HUES6 (cell line): ENCODE data around the gene KRTAP10-7.

Experiments used
- H3K27ac ChIP-seq: 2 replicates; pipeline ENCODE4 v1.7.0; 2013; ENCODE audit warnings: low read depth, mild to moderate bottlenecking, low read length, inconsistent platforms
- H3K27me3 ChIP-seq: 2 replicates; pipeline ENCODE4 v1.6.1; 2013; ENCODE audit warnings: low read length; ENCODE audit not compliant: control insufficient read depth, insufficient read depth
- H3K36me3 ChIP-seq: 2 replicates; pipeline ENCODE4 v1.6.1; 2013; ENCODE audit warnings: low read length; ENCODE audit not compliant: control insufficient read depth, insufficient read depth
- H3K4me1 ChIP-seq: 2 replicates; pipeline ENCODE4 v1.6.1; 2013; ENCODE audit warnings: low read length; ENCODE audit not compliant: control insufficient read depth, insufficient read depth
- H3K4me3 ChIP-seq: 2 replicates; pipeline ENCODE4 v1.5.1; 2013; ENCODE audit warnings: low read depth, low read length
- H3K9ac ChIP-seq: one replicate; pipeline ENCODE4 v1.6.1; 2013; ENCODE audit warnings: mild to moderate bottlenecking, low read length
- H3K9me3 ChIP-seq: 2 replicates; pipeline ENCODE4 v1.6.1; 2013; ENCODE audit warnings: low read depth, low read length; ENCODE audit not compliant: control insufficient read depth, insufficient read depth

KRTAP10-7 gene

GRCh38 chr21:44614161-44614631 lies 13.8 kb downstream of the KRTAP10-7 start:
- H3K9ac ChIP-seq: no peak overlapping the region

GRCh38 chr21:44614961-44615391 lies 14.6 kb downstream of the KRTAP10-7 start:
- Histone ChIP-seq H3K9ac (no peak overlapping the region), H3K36me3 (no peaks in the 10 kb centered on the region), H3K27ac (no peak overlapping the region), H3K4me3 (no peak overlapping the region), H3K4me1 (no peaks in the 10 kb centered on the region), H3K9me3 (peaks cover 34% of the 10 kb centered on the region), H3K27me3 (no peaks in the 10 kb centered on the region)

More at GRCh38 chr21:44614161-44614631, 13.8 kb downstream of the KRTAP10-7 start:
- H3K4me1 ChIP-seq: no peaks in the 10 kb centered on the region
- H3K4me3 ChIP-seq: no peak overlapping the region
- no peaks in the 10 kb centered on the region for H3K27me3 ChIP-seq
- no peaks in the 10 kb centered on the region for H3K36me3 ChIP-seq
- peaks cover 34% of the 10 kb centered on the region for H3K9me3 ChIP-seq
- no peak overlapping the region for H3K27ac ChIP-seq

- Histone ChIP-seq H3K36me3 (no peaks in the 10 kb centered on the region), H3K9me3 (peaks cover 32% of the 10 kb centered on the region), H3K27ac (no peak overlapping the region), H3K4me1 (no peaks in the 10 kb centered on the region), H3K27me3 (no peaks in the 10 kb centered on the region), H3K9ac (no peak overlapping the region), H3K4me3 (no peak overlapping the region)
Measured at GRCh38 chr21:44615466-44615865, 15.1 kb downstream of the KRTAP10-7 start.

- H3K9ac ChIP-seq: no peak overlapping the region
Measured at GRCh38 chr21:44615911-44616590, 15.7 kb downstream of the KRTAP10-7 start.

GRCh38 chr21:44616591-44616926 lies 16.2 kb downstream of the KRTAP10-7 start:
- H3K4me1 ChIP-seq: no peaks in the 10 kb centered on the region

More at GRCh38 chr21:44615911-44616590, 15.7 kb downstream of the KRTAP10-7 start:
- no peak overlapping the region for H3K4me3 ChIP-seq
- H3K9me3 ChIP-seq: peaks cover 32% of the 10 kb centered on the region
- H3K27me3 ChIP-seq: no peaks in the 10 kb centered on the region
- no peaks in the 10 kb centered on the region for H3K36me3 ChIP-seq
- no peaks in the 10 kb centered on the region for H3K4me1 ChIP-seq
- H3K27ac ChIP-seq: no peak overlapping the region

GRCh38 chr21:44617071-44617501 lies 16.7 kb downstream of the KRTAP10-7 start:
- Histone ChIP-seq H3K27me3 (no peaks in the 10 kb centered on the region), H3K4me1 (no peaks in the 10 kb centered on the region), H3K36me3 (no peaks in the 10 kb centered on the region), H3K9me3 (peaks cover 27% of the 10 kb centered on the region), H3K9ac (no peak overlapping the region), H3K27ac (no peak overlapping the region), H3K4me3 (no peak overlapping the region)

More at GRCh38 chr21:44616591-44616926, 16.2 kb downstream of the KRTAP10-7 start:
- H3K27ac ChIP-seq: no peak overlapping the region
- no peak overlapping the region for H3K4me3 ChIP-seq
- H3K27me3 ChIP-seq: no peaks in the 10 kb centered on the region
- H3K36me3 ChIP-seq: no peaks in the 10 kb centered on the region
- no peak overlapping the region for H3K9ac ChIP-seq
- H3K9me3 ChIP-seq: peaks cover 30% of the 10 kb centered on the region

GRCh38 chr21:44618504-44618903 lies 18.1 kb downstream of the KRTAP10-7 start:
- H3K4me1 ChIP-seq: no peaks in the 10 kb centered on the region
- H3K36me3 ChIP-seq: no peaks in the 10 kb centered on the region
- no peaks in the 10 kb centered on the region for H3K27me3 ChIP-seq
- H3K9me3 ChIP-seq: peaks cover 37% of the 10 kb centered on the region
- no peak overlapping the region for H3K9ac ChIP-seq
- H3K27ac ChIP-seq: no peak overlapping the region
- H3K4me3 ChIP-seq: no peak overlapping the region

GRCh38 chr21:44618909-44619308 lies 18.5 kb downstream of the KRTAP10-7 start:
- Histone ChIP-seq H3K4me1 (no peaks in the 10 kb centered on the region), H3K27ac (no peak overlapping the region)

GRCh38 chr21:44619886-44620285 lies 19.5 kb downstream of the KRTAP10-7 start:
- H3K36me3 ChIP-seq: no peaks in the 10 kb centered on the region
- no peaks in the 10 kb centered on the region for H3K4me1 ChIP-seq

More at GRCh38 chr21:44618909-44619308, 18.5 kb downstream of the KRTAP10-7 start:
- H3K36me3 ChIP-seq: no peaks in the 10 kb centered on the region
- H3K9ac ChIP-seq: no peak overlapping the region
- H3K9me3 ChIP-seq: peaks cover 41% of the 10 kb centered on the region
- H3K4me3 ChIP-seq: no peak overlapping the region
- H3K27me3 ChIP-seq: no peaks in the 10 kb centered on the region

GRCh38 chr21:44623575-44623974 lies 23.2 kb downstream of the KRTAP10-7 start:
- Histone ChIP-seq H3K4me3 (no peak overlapping the region), H3K36me3 (no peaks in the 10 kb centered on the region), H3K27me3 (no peaks in the 10 kb centered on the region), H3K9me3 (peaks cover 58% of the 10 kb centered on the region), H3K9ac (no peak overlapping the region), H3K27ac (no peak overlapping the region), H3K4me1 (no peaks in the 10 kb centered on the region)

More at GRCh38 chr21:44619886-44620285, 19.5 kb downstream of the KRTAP10-7 start:
- peaks cover 51% of the 10 kb centered on the region for H3K9me3 ChIP-seq
- no peak overlapping the region for H3K4me3 ChIP-seq
- H3K27me3 ChIP-seq: no peaks in the 10 kb centered on the region
- no peak overlapping the region for H3K27ac ChIP-seq
- H3K9ac ChIP-seq: no peak overlapping the region

GRCh38 chr21:44625756-44626155 lies 25.4 kb downstream of the KRTAP10-7 start:
- no peaks in the 10 kb centered on the region for H3K36me3 ChIP-seq
- H3K27ac ChIP-seq: no peak overlapping the region
- peaks cover 48% of the 10 kb centered on the region for H3K9me3 ChIP-seq
- H3K9ac ChIP-seq: no peak overlapping the region
- no peaks in the 10 kb centered on the region for H3K4me1 ChIP-seq
- no peak overlapping the region for H3K4me3 ChIP-seq
- H3K27me3 ChIP-seq: no peaks in the 10 kb centered on the region
